ENCODE data around the gene RNLS.

DNA sequence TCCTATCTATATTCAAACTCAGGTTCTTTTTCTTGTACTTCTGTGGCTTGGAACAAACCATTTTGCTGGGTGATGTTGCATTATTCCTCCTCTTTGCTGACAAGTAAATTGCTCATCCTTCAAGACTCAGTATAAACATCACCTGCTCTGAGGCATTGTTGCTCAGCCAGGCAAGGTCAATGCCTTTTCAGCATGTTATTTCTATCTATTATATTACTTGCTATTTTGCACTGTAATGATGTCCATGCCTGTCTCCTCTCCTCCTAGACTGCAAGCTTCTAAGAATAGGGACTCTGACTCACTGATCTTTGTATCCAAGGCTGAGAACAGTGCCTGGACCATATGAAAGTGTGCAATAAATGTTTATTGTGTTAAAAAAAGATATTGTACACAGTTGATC lies 293.8 kb downstream of the RNLS start:
- TF ChIP-seq, protein P1, sequence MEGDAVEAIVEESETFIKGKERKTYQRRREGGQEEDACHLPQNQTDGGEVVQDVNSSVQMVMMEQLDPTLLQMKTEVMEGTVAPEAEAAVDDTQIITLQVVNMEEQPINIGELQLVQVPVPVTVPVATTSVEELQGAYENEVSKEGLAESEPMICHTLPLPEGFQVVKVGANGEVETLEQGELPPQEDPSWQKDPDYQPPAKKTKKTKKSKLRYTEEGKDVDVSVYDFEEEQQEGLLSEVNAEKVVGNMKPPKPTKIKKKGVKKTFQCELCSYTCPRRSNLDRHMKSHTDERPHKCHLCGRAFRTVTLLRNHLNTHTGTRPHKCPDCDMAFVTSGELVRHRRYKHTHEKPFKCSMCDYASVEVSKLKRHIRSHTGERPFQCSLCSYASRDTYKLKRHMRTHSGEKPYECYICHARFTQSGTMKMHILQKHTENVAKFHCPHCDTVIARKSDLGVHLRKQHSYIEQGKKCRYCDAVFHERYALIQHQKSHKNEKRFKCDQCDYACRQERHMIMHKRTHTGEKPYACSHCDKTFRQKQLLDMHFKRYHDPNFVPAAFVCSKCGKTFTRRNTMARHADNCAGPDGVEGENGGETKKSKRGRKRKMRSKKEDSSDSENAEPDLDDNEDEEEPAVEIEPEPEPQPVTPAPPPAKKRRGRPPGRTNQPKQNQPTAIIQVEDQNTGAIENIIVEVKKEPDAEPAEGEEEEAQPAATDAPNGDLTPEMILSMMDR (IDR thresholded peaks at IDR 0.05): no peak
- TF ChIP-seq POLR2A (IDR thresholded peaks at IDR 0.05): no peak

All from testis (tissue), 2 donors.